Esophagus muscularis mucosa (tissue), 4 donors: ENCODE data around the gene BTBD17. TPM values are rescaled to one million over a fixed set of nuclear protein-coding genes. Genes with fewer than 3 reads are reported as not detected.

Experiments used
- DNase-seq: peaks from one replicate; pipeline ENCODE4 v3.0.0-alpha.2; 2017; ENCODE audit errors: extremely low spot score
- H3K27ac ChIP-seq, 4 donors: fragments of 200-600 bp; sonication (generic); replicated peaks in 1 of 4; 1 replicate in 3 of 4; 2 replicates in 1 of 4; pipeline ENCODE4 v1.5.1; 2016 to 2019; ENCODE audit warnings: mild to moderate bottlenecking in 1 of 4
- H3K27me3 ChIP-seq, 4 donors: fragments of 200-600 bp; sonication (generic); one replicate each; pipeline versions ENCODE4 v1.5.1 to v1.6.0; 2016 to 2019
- H3K36me3 ChIP-seq, 4 donors: fragments of 200-600 bp; sonication (generic); one replicate each; pipeline ENCODE4 v1.5.1; 2016 to 2019
- H3K4me1 ChIP-seq, 4 donors: fragments of 200-600 bp; sonication (generic); one replicate each; pipeline ENCODE4 v1.5.1; 2016 to 2019
- H3K4me3 ChIP-seq, 4 donors: fragments of 200-600 bp; sonication (generic); 1 replicate in 2 of 4; 2 replicates in 2 of 4; pipeline ENCODE4 v1.5.1; 2016 to 2019; ENCODE audit warnings: mild to moderate bottlenecking in 4 of 4, moderate library complexity in 1 of 4
- H3K9me3 ChIP-seq, 4 donors: fragments of 200-600 bp; sonication (generic); 1 replicate in 3 of 4; 2 replicates in 1 of 4; pipeline ENCODE4 v1.5.1; 2016 to 2019
- EP300 ChIP-seq: sonication (generic); formaldehyde crosslinking; IDR thresholded peaks from one replicate; pipeline ENCODE4 v1.6.1; 2017; ENCODE audit warnings: antibody characterized with exemption
- POLR2A ChIP-seq: fragments of 450-650 bp; IDR thresholded peaks from one replicate; pipeline ENCODE4 v1.6.1; 2017; ENCODE audit warnings: antibody characterized with exemption, moderate library complexity, mild to moderate bottlenecking, low read depth
- POLR2AphosphoS5 ChIP-seq, 2 donors: sonication (generic); formaldehyde crosslinking; IDR thresholded peaks; one replicate each; pipeline ENCODE4 v1.6.1; 2017; ENCODE audit warnings: antibody characterized with exemption in 2 of 2
- WGBS: methylation state at CpG from one replicate; pipeline ENCODE4 v1.1.5; 2018; 5-methylcytosine and 5-hydroxymethylcytosine counted together
- intact Hi-C: fragments of 100-400 bp; cut with DNase I; formaldehyde crosslinking; loops from one replicate; pipeline ENCODE4 v1.15.1; 2023
- total RNA-seq, 4 donors: library from RNA; depleted of rRNA; stranded (reverse); fragments of >200 nt; gene quantifications; one replicate each; pipeline versions ENCODE4 v1.1.0 to v1.2.1, GENCODE V29; 2016
- TF ChIP-seq, protein P1 (sequence below), 3 experiments: fragments of 200-600 bp in 2 of 3; fragments of 450-650 bp in 1 of 3; sonication (generic) in 2 of 3; IDR thresholded peaks; one replicate each; pipeline ENCODE4 v1.5.1; 2017 to 2019; ENCODE audit warnings: antibody characterized with exemption in 3 of 3, mild to moderate bottlenecking in 2 of 3, moderate library complexity in 1 of 3

The BTBD17 gene
- total RNA-seq, 4 donors from 2014 or later: 0.17 TPM; not detected in 3

DNA sequence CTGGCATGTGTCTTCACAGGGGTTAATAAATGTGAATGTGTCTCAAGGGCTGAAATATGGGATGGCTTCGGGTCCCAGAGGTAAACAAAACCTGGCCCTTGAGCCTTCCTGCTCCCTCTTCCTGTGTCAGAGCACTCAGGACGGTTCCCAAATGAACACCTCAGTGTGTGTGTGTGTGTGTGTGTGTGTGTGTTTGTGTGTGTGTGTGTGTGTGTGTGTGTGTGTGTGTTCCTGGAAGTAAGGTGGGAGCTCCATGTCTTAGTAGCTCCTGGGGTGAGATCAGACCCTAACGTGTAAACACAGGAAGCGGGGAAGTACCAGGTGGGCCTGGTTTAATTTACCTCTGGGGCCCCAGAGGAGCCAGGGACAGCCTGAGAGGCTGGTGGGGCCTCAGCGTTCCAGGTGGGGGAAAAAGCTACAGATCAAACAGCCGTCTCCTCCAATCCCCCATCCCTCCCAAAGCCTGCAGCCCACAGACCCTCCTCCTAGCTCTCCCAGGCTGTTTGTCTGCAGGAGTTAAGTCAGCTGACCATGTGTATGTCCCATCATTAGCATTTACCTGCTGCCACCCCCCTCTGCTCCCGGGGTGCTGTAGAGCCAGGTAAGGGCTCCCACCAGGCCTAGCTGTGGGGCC lies 29.5 kb downstream of the BTBD17 start:
- Histone ChIP-seq H3K27me3 (peaks cover 0 to 85% (median 2%) of the 10 kb centered on the region in 4 donors), H3K27ac (no peak overlapping the region), H3K9me3 (peaks cover 0 to 12% (median 9%) of the 10 kb centered on the region in 4 donors), H3K4me1 (no peaks in the 10 kb centered on the region), H3K4me3 (no peak overlapping the region), H3K36me3 (no peaks in the 10 kb centered on the region)
- TF ChIP-seq POLR2A (no peak), EP300 (no peak), POLR2AphosphoS5 (IDR thresholded peaks at IDR 0.05) (no peak)
- TF ChIP-seq, protein P1, sequence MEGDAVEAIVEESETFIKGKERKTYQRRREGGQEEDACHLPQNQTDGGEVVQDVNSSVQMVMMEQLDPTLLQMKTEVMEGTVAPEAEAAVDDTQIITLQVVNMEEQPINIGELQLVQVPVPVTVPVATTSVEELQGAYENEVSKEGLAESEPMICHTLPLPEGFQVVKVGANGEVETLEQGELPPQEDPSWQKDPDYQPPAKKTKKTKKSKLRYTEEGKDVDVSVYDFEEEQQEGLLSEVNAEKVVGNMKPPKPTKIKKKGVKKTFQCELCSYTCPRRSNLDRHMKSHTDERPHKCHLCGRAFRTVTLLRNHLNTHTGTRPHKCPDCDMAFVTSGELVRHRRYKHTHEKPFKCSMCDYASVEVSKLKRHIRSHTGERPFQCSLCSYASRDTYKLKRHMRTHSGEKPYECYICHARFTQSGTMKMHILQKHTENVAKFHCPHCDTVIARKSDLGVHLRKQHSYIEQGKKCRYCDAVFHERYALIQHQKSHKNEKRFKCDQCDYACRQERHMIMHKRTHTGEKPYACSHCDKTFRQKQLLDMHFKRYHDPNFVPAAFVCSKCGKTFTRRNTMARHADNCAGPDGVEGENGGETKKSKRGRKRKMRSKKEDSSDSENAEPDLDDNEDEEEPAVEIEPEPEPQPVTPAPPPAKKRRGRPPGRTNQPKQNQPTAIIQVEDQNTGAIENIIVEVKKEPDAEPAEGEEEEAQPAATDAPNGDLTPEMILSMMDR (IDR thresholded peaks at IDR 0.05): no peak
- no peak for DNase-seq
- 63% methylated on average over 6 of the region's 7 CpGs for WGBS
- intact Hi-C loops: no loop called here

DNA sequence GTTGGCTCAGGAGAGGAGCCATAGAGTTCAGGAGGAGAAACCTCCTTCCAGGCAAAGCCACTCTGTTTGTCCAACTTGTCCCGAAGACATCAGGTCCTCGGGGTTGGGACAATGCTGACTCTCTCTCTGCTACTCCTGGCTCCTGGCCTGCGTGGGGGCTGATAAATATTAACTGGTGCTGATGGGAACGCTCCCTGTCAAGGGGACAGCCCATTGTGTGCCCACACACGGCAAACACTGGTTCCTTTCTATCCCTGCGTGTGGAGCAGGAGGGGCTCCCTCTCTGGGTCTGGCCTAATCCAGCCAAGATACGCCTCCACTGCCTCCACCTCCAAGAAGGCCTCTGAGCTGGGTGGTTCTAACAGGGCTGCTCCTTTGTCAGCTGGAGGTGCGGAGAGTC lies 31.2 kb downstream of the BTBD17 start:
- Histone ChIP-seq H3K9me3 (peaks cover 0 to 12% (median 9%) of the 10 kb centered on the region in 4 donors), H3K4me1 (peaks cover 13 to 16% (median 14%) of the 10 kb centered on the region in 4 donors), H3K36me3 (no peaks in the 10 kb centered on the region), H3K27me3 (peaks cover 0 to 88% (median 9%) of the 10 kb centered on the region in 4 donors), H3K4me3 (no peak overlapping the region), H3K27ac (no peak overlapping the region)
- TF ChIP-seq, protein P1 (IDR thresholded peaks at IDR 0.05): no peak
- no peak for TF ChIP-seq EP300
- TF ChIP-seq POLR2AphosphoS5 (IDR thresholded peaks at IDR 0.05): no peak
- no peak for TF ChIP-seq POLR2A
- DNase-seq: no peak
- intact Hi-C loops: no loop called here
- WGBS: 76% methylated on average over 7 of the region's 8 CpGs

DNA sequence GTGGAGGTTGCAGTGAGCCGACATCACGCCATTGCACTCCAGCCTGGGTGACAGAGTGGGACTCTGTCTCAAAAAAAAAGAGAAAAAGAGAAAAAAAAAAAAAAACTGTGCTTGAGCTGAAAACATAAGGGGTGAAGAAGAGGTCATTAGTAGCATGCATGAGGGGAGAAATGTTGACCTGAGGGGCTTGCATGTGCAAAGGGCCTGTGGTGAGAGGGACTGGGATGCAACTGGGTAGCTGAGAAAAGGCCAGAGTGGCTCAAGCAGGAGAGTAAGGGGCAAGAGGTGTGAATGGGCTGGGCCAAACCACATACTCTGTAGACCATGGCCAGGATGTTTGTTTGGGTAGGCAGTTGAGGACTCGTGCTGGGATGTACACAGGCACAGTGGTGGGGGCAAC lies 32.3 kb downstream of the BTBD17 start:
- 81% methylated on average over 3 of the region's 3 CpGs for WGBS
- intact Hi-C loops: no loop called here
- Histone ChIP-seq H3K36me3 (no peaks in the 10 kb centered on the region), H3K9me3 (peaks cover 0 to 6% (median 6%) of the 10 kb centered on the region in 4 donors), H3K4me1 (peaks cover 18 to 21% (median 19%) of the 10 kb centered on the region in 4 donors), H3K27ac (no peak overlapping the region), H3K27me3 (peaks cover 0 to 80% (median 9%) of the 10 kb centered on the region in 4 donors), H3K4me3 (no peak overlapping the region)
- no peak for TF ChIP-seq EP300
- no peak for TF ChIP-seq POLR2AphosphoS5 (IDR thresholded peaks at IDR 0.05)
- no peak for TF ChIP-seq POLR2A
- no peak for DNase-seq

DNA sequence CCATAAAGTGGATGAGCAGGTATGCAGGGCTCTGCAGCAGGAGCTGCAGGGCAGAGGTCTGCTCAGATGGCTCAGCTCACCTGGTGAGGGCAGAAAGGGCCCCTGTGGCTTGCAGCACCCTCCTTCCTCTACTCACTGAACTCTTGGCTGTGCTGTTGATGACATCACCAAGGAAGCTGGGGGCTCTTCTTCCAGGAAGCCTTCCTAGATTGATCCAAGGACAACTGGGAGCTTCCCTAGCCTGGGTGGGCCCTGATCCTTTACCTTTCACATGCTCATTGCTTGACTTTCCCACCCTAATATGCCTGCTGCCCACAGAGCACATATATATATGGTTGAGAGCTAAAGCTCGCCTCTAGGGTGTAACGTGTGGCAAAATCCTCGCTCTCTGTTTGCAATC lies 33.2 kb downstream of the BTBD17 start:
- no peaks in the 10 kb centered on the region for H3K36me3 ChIP-seq
- DNase-seq: no peak
- WGBS: 84% methylated on average over 3 of the region's 3 CpGs
- H3K4me1 ChIP-seq: peaks cover 18 to 21% (median 19%) of the 10 kb centered on the region in 4 donors
- H3K4me3 ChIP-seq: no peak overlapping the region
- H3K9me3 ChIP-seq: no peaks in the 10 kb centered on the region
- TF ChIP-seq, protein P1 (IDR thresholded peaks at IDR 0.05): no peak
- TF ChIP-seq POLR2A (no peak), EP300 (no peak), POLR2AphosphoS5 (IDR thresholded peaks at IDR 0.05) (no peak)
- intact Hi-C loops: no loop called here
- H3K27ac ChIP-seq: no peak overlapping the region
- H3K27me3 ChIP-seq: peaks cover 0 to 75% (median 9%) of the 10 kb centered on the region in 4 donors

DNA sequence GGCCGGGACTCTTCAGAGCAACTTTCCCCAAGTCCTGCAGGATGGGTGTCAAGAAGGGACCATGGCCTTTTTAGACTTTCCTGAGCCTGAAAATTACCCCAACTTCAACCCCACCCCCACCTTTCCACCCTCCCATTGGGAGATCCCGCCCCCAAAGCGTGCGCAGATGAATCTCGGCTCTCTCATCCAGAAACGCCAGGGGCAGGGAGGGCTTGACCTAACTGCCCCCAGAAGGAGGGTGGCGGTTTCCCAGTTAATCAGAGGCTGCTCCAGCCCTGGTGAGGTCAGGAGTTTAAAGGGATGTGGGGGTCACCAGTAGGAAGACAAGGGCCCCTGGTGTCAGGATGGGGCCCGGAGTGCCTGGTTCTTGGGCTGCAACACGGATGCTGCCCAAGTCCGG lies 35.2 kb downstream of the BTBD17 start:
- H3K4me3 ChIP-seq: peak overlapping the region; percentile 39 to 56 (median 46)

More for the DNA sequence above, 35.2 kb downstream of the BTBD17 start:
- Histone ChIP-seq H3K36me3 (no peaks in the 10 kb centered on the region), H3K9me3 (no peaks in the 10 kb centered on the region), H3K4me1 (peaks cover 18 to 21% (median 19%) of the 10 kb centered on the region in 4 donors), H3K27ac (no peak overlapping the region), H3K27me3 (peaks cover 0 to 71% (median 9%) of the 10 kb centered on the region in 4 donors)
- intact Hi-C loops: no loop called here
- TF ChIP-seq, protein P1 (IDR thresholded peaks at IDR 0.05): no peak
- no peak for TF ChIP-seq EP300
- TF ChIP-seq POLR2A: no peak
- TF ChIP-seq POLR2AphosphoS5 (IDR thresholded peaks at IDR 0.05): no peak
- 28% methylated on average over 8 of the region's 10 CpGs for WGBS
- DNase-seq: no peak
